Activated naive CD4-positive, alpha-beta T cell treated with anti-CD3 and anti-CD28 coated beads, Interleukin-2, amount 10 ng/mL, durations not matched to agents 7 days and 5 days (primary cell): ENCODE measurements around the gene SLC8A1.

Experiments used
- CTCF ChIA-PET: fragments of 350-600 bp; sonication (Branson Sonifier 250); formaldehyde crosslinking; loops from one replicate; lab custom pipeline; 2021; ENCODE audit warnings: antibody characterized with exemption; lab: Charles Lee
- DNase-seq: peaks from one replicate; pipeline ENCODE4 v3.0.0-alpha.2; 2020
- H3K27ac Mint-ChIP-seq: one replicate; pipeline ENCODE4 v1.8.0; 2021; ENCODE audit warnings: mild to moderate bottlenecking, moderate library complexity, mixed read lengths
- H3K27me3 Mint-ChIP-seq: one replicate; pipeline ENCODE4 v1.8.0; 2021; ENCODE audit warnings: mild to moderate bottlenecking, mixed read lengths
- H3K36me3 Mint-ChIP-seq: one replicate; pipeline ENCODE4 v1.8.0; 2021; ENCODE audit warnings: mixed read lengths
- H3K4me1 Mint-ChIP-seq: one replicate; pipeline ENCODE4 v1.8.0; 2021; ENCODE audit warnings: mixed read lengths
- H3K4me3 Mint-ChIP-seq: one replicate; pipeline ENCODE4 v1.8.0; 2021; ENCODE audit warnings: mild to moderate bottlenecking, moderate library complexity, mixed read lengths
- H3K9me3 Mint-ChIP-seq: one replicate; pipeline ENCODE4 v1.8.0; 2021; ENCODE audit warnings: mixed read lengths

The SLC8A1 gene

DNA sequence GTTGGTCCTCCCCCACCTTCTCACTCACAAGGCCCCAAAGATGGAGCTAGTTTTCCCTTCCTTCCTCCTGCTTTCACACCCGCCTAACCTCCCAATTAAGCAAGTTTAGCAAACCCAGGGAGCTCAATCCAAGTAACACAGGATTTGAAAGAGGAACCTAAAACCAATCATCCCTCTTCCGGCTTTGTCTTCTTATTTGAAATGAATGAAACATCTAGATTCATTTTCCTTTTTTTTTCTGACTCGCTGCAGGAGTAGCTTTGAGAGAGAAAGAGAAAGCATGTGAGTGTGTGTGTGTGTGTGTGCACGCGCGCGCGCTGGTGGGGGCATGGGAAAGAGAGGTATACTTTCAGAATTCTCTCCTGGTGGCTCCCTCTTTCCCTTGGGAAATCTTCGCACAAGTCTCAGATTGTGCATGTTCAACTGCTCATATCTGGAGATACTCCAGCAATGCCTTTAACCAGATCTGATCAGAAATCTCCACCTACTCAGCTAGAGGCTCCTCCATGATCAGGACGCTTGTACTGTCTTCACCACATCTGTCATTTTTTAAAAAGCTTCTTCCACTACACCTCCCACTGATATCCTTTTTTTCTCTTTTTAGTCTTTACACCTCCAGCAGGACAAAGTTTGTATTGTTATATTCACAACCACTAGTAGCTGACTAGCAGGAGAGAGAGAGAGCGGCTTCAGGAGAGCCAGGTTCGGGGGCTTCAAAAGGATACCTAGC lies 1.7 kb downstream of the SLC8A1 start:
- CTCF ChIA-PET = interaction anchor here (0.6 to 1.5 kb wide), 7 partner anchors 32 to 536 kb away, joined by 3 to 6 read pairs (median 3); no protein-coding TSS in a partner anchor
- H3K36me3 Mint-ChIP-seq = no peaks in the 10 kb centered on the region
- H3K4me3 Mint-ChIP-seq = peak overlapping the region; percentile 55
- DNase-seq = no peak
- peaks cover 18% of the 10 kb centered on the region for H3K4me1 Mint-ChIP-seq
- H3K9me3 Mint-ChIP-seq = no peaks in the 10 kb centered on the region
- H3K27ac Mint-ChIP-seq = no peak overlapping the region
- peaks cover 41% of the 10 kb centered on the region for H3K27me3 Mint-ChIP-seq

GRCh38 chr2:40448476-40449079 lies 3.3 kb downstream of the SLC8A1 start:
- no peak for DNase-seq
- Mint-ChIP-seq H3K4me1 (peaks cover 18% of the 10 kb centered on the region), H3K27me3 (peaks cover 41% of the 10 kb centered on the region), H3K9me3 (no peaks in the 10 kb centered on the region), H3K27ac (no peak overlapping the region), H3K36me3 (no peaks in the 10 kb centered on the region), H3K4me3 (no peak overlapping the region)
- CTCF ChIA-PET = interaction anchor here (0.8 to 1.1 kb wide), 2 partner anchors 57 to 106 kb away, joined by 3 read pairs; no protein-coding TSS in a partner anchor

DNA sequence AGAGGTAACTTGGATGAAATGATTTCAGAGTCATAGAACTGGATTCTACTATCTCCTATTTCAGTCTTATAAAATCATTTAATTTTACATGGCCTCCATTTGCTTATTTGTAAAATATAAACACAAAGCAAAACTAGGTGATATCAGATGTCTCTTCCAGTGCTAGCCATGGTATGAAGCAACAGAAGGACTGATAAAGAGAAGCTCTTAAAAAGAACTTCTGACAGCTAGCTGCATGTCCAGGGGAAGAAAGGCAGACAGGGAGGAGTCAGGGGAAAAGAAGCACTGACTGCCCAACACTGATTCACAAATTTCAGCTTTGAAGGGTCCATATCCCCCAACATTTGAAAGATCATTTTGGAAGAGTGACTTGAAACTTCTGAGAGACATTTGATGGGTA lies 6.4 kb downstream of the SLC8A1 start:
- H3K4me3 Mint-ChIP-seq = no peak overlapping the region
- no peaks in the 10 kb centered on the region for H3K9me3 Mint-ChIP-seq
- H3K4me1 Mint-ChIP-seq = peaks cover 5% of the 10 kb centered on the region
- no peaks in the 10 kb centered on the region for H3K36me3 Mint-ChIP-seq
- CTCF ChIA-PET = interaction anchor here (1.3 kb wide), 1 partner anchor 111 kb away, joined by 5 read pairs; no protein-coding TSS in a partner anchor
- H3K27me3 Mint-ChIP-seq = peaks cover 11% of the 10 kb centered on the region
- H3K27ac Mint-ChIP-seq = no peak overlapping the region
- DNase-seq = no peak

- H3K9me3 Mint-ChIP-seq = no peaks in the 10 kb centered on the region
These were observed 11.1 kb downstream of the SLC8A1 start for GRCh38 chr2:40440835-40441234.

GRCh38 chr2:40439473-40439872 lies 12.4 kb downstream of the SLC8A1 start:
- DNase-seq = no peak
- H3K27ac Mint-ChIP-seq = no peak overlapping the region
- no peak overlapping the region for H3K4me3 Mint-ChIP-seq
- H3K27me3 Mint-ChIP-seq = no peaks in the 10 kb centered on the region
- H3K9me3 Mint-ChIP-seq = no peaks in the 10 kb centered on the region
- H3K4me1 Mint-ChIP-seq = no peaks in the 10 kb centered on the region
- no peaks in the 10 kb centered on the region for H3K36me3 Mint-ChIP-seq
- CTCF ChIA-PET = no interaction called here

More at GRCh38 chr2:40440835-40441234, 11.1 kb downstream of the SLC8A1 start:
- Mint-ChIP-seq H3K36me3 (no peaks in the 10 kb centered on the region), H3K4me3 (no peak overlapping the region), H3K4me1 (no peaks in the 10 kb centered on the region), H3K27me3 (no peaks in the 10 kb centered on the region), H3K27ac (no peak overlapping the region)
- CTCF ChIA-PET = no interaction called here
- no peak for DNase-seq

- H3K36me3 Mint-ChIP-seq = no peaks in the 10 kb centered on the region
- H3K9me3 Mint-ChIP-seq = no peaks in the 10 kb centered on the region
- CTCF ChIA-PET = no interaction called here
- no peak overlapping the region for H3K27ac Mint-ChIP-seq
- no peak for DNase-seq
- no peaks in the 10 kb centered on the region for H3K27me3 Mint-ChIP-seq
- H3K4me1 Mint-ChIP-seq = no peaks in the 10 kb centered on the region
- no peak overlapping the region for H3K4me3 Mint-ChIP-seq
These were observed 15.8 kb downstream of the SLC8A1 start for GRCh38 chr2:40436093-40436475.

DNA sequence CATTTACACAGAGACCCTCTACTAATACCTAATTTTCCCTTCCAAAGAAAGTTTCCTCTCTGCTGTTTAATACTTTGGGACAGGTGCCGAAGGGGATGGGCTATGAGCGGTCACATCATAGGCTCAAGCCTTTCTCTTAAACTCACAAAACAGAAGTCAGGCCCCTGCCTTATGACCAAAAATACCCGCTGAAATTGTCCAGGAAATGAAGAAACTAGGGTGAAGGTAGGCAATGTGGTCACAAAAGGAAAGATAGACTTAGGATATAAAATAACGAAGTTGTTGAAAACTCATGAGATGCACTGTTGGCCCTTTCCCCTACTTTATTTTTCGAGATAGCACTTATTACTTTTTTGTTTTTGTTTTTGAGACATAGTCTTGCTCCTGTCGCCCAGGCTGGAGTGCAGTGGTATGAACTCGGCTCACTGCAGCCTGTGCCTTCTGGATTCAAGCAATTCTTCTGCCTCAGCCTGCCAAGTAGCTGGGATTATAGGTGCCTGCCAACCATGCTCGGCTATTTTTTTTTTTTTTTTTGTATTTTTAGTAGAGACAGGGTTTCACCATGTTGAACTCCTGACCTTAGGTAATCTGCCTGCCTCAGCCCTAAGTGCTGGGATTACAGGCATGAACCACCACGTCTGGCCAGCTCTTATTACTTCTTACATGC lies 16.3 kb downstream of the SLC8A1 start:
- CTCF ChIA-PET = no interaction called here
- Mint-ChIP-seq H3K36me3 (no peaks in the 10 kb centered on the region), H3K9me3 (no peaks in the 10 kb centered on the region)

DNA sequence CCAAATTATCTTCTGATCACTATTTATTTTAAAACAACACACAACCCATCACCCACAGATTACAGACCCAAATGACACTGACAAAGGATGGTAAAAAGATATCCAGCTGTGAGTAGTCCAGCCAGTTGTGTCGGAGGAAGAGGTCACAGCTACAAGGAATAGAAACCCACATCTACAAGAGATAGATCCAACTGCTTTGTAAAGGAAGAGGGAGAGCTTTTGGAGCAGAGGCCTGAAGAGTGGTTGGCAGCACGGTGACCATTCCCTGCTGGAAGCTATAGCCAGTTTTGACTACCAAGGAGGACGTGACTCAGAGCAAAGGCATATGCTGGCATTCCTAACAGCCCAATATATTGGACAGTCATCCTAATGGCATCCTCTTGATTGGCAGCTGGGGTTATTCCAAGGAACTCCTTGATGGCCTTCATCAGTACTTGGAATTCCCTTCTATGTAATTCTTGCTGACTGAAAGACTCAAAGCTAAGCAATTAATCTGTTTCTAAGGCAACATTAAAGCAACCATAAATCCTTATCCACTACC lies 17.1 kb downstream of the SLC8A1 start:
- no peaks in the 10 kb centered on the region for H3K27me3 Mint-ChIP-seq
- no peak overlapping the region for H3K27ac Mint-ChIP-seq
- no peaks in the 10 kb centered on the region for H3K9me3 Mint-ChIP-seq
- no peaks in the 10 kb centered on the region for H3K4me1 Mint-ChIP-seq
- H3K36me3 Mint-ChIP-seq = no peaks in the 10 kb centered on the region
- CTCF ChIA-PET = no interaction called here
- H3K4me3 Mint-ChIP-seq = no peak overlapping the region
- no peak for DNase-seq

More for the DNA sequence above, 16.3 kb downstream of the SLC8A1 start:
- no peaks in the 10 kb centered on the region for H3K4me1 Mint-ChIP-seq
- no peak for DNase-seq
- H3K27ac Mint-ChIP-seq = no peak overlapping the region
- no peaks in the 10 kb centered on the region for H3K27me3 Mint-ChIP-seq
- no peak overlapping the region for H3K4me3 Mint-ChIP-seq

DNA sequence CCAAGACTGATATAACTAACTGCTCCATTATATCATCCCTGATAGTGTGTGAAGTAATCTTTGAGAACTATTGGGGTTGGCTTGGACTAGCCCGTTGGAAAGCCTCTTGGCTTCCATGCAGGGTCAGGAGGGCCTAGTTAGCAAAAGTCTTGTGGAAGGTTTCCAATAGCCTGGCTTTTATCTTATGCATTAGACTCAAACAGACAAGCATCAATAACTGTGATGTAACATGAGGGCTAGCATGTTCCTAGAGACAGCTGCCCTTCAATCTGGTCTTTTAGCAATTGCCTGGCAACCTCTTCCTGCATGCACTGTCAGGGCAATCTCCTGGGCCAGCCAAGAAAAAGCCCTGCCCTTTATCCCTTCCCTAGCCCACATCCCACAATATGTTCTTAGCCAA lies 18.2 kb downstream of the SLC8A1 start:
- no peak for DNase-seq
- no peak overlapping the region for H3K27ac Mint-ChIP-seq
- H3K4me3 Mint-ChIP-seq = no peak overlapping the region
- no peaks in the 10 kb centered on the region for H3K4me1 Mint-ChIP-seq
- H3K27me3 Mint-ChIP-seq = no peaks in the 10 kb centered on the region
- no peaks in the 10 kb centered on the region for H3K36me3 Mint-ChIP-seq
- CTCF ChIA-PET = no interaction called here
- H3K9me3 Mint-ChIP-seq = no peaks in the 10 kb centered on the region

- H3K36me3 Mint-ChIP-seq = no peaks in the 10 kb centered on the region
- H3K27me3 Mint-ChIP-seq = no peaks in the 10 kb centered on the region
- no peak overlapping the region for H3K27ac Mint-ChIP-seq
- CTCF ChIA-PET = no interaction called here
- H3K4me3 Mint-ChIP-seq = no peak overlapping the region
- H3K4me1 Mint-ChIP-seq = no peaks in the 10 kb centered on the region
- H3K9me3 Mint-ChIP-seq = no peaks in the 10 kb centered on the region
- no peak for DNase-seq
These were observed 18.9 kb downstream of the SLC8A1 start for GRCh38 chr2:40432921-40433483.

- H3K27ac Mint-ChIP-seq = no peak overlapping the region
- no peaks in the 10 kb centered on the region for H3K36me3 Mint-ChIP-seq
- DNase-seq = no peak
- no peaks in the 10 kb centered on the region for H3K4me1 Mint-ChIP-seq
- H3K9me3 Mint-ChIP-seq = no peaks in the 10 kb centered on the region
- H3K4me3 Mint-ChIP-seq = no peak overlapping the region
- CTCF ChIA-PET = no interaction called here
- no peaks in the 10 kb centered on the region for H3K27me3 Mint-ChIP-seq
These were observed 20.3 kb downstream of the SLC8A1 start for GRCh38 chr2:40431600-40431955.

- H3K36me3 Mint-ChIP-seq = no peaks in the 10 kb centered on the region
- H3K27ac Mint-ChIP-seq = no peak overlapping the region
- no peak overlapping the region for H3K4me3 Mint-ChIP-seq
- no peaks in the 10 kb centered on the region for H3K4me1 Mint-ChIP-seq
- CTCF ChIA-PET = no interaction called here
- H3K27me3 Mint-ChIP-seq = no peaks in the 10 kb centered on the region
- no peak for DNase-seq
- no peaks in the 10 kb centered on the region for H3K9me3 Mint-ChIP-seq
These were observed 20.9 kb downstream of the SLC8A1 start for GRCh38 chr2:40430776-40431599.

GRCh38 chr2:40428439-40428838 lies 23.5 kb downstream of the SLC8A1 start:
- no peak for DNase-seq
- CTCF ChIA-PET = no interaction called here
- H3K27ac Mint-ChIP-seq = no peak overlapping the region
- no peaks in the 10 kb centered on the region for H3K27me3 Mint-ChIP-seq
- no peaks in the 10 kb centered on the region for H3K4me1 Mint-ChIP-seq
- no peaks in the 10 kb centered on the region for H3K9me3 Mint-ChIP-seq
- no peaks in the 10 kb centered on the region for H3K36me3 Mint-ChIP-seq
- no peak overlapping the region for H3K4me3 Mint-ChIP-seq
